ENCODE measurements around the gene TECPR1. TPM values are rescaled to one million over a fixed set of nuclear protein-coding genes. Genes with fewer than 3 reads are reported as not detected.

TECPR1 gene
- total and polyA plus RNA-seq, 4 donors = 16.7 to 73.6 (median 31.8) TPM

DNA sequence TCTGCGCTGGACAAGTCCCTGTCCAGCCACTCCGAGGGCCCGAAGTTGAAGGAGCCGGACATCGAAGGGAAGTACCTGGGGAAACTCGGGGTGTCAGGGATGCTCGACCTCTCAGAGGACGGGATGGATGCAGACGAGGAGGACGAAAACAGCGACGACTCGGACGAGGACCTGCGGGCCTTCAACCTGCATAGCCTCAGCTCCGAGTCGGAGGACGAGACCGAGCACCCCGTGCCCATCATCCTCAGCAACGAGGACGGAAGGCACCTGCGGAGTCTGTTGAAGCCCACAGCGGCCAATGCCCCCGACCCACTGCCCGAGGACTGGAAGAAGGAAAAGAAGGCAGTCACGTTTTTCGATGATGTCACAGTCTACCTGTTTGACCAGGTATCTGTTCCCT, 57.8 kb downstream of the TECPR1 start:
- DNase-seq (no peak), ATAC-seq (ENCODE audit: insufficient read depth, low FRiP score) (no peak)
- Histone ChIP-seq H3K9ac (ENCODE audit: insufficient read depth in 1 of 2, low read length in 2 of 2) (no peak overlapping the region), H3K4me3 (no peak overlapping the region), H3K36me3 (ENCODE audit: control insufficient read depth in 4 of 4, insufficient read depth in 4 of 4, low read length in 4 of 4) (peaks cover 10 to 29% (median 21%) of the 10 kb centered on the region in 4 donors), H3K4me1 (ENCODE audit: control insufficient read depth in 5 of 5, insufficient read depth in 5 of 5, low read length in 5 of 5) (no peaks in the 10 kb centered on the region), H3K9me3 (ENCODE audit: control insufficient read depth in 4 of 4, insufficient read depth in 3 of 4, low read length in 3 of 4) (peaks cover 0 to 3% (median 0%) of the 10 kb centered on the region in 4 donors), H3K27ac (ENCODE audit: low read depth in 1 of 2, low read length in 1 of 2) (no peak overlapping the region), H3K27me3 (ENCODE audit: control insufficient read depth in 3 of 3, insufficient read depth in 3 of 3, low read length in 2 of 3) (no peaks in the 10 kb centered on the region)
- TF ChIP-seq, protein P1, sequence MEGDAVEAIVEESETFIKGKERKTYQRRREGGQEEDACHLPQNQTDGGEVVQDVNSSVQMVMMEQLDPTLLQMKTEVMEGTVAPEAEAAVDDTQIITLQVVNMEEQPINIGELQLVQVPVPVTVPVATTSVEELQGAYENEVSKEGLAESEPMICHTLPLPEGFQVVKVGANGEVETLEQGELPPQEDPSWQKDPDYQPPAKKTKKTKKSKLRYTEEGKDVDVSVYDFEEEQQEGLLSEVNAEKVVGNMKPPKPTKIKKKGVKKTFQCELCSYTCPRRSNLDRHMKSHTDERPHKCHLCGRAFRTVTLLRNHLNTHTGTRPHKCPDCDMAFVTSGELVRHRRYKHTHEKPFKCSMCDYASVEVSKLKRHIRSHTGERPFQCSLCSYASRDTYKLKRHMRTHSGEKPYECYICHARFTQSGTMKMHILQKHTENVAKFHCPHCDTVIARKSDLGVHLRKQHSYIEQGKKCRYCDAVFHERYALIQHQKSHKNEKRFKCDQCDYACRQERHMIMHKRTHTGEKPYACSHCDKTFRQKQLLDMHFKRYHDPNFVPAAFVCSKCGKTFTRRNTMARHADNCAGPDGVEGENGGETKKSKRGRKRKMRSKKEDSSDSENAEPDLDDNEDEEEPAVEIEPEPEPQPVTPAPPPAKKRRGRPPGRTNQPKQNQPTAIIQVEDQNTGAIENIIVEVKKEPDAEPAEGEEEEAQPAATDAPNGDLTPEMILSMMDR (IDR thresholded peaks at IDR 0.05; ENCODE audit: control extremely low read depth, extremely low read depth) = no peak
- 98% methylated on average over 28 of the region's 28 CpGs for WGBS, 2 donors

DNA sequence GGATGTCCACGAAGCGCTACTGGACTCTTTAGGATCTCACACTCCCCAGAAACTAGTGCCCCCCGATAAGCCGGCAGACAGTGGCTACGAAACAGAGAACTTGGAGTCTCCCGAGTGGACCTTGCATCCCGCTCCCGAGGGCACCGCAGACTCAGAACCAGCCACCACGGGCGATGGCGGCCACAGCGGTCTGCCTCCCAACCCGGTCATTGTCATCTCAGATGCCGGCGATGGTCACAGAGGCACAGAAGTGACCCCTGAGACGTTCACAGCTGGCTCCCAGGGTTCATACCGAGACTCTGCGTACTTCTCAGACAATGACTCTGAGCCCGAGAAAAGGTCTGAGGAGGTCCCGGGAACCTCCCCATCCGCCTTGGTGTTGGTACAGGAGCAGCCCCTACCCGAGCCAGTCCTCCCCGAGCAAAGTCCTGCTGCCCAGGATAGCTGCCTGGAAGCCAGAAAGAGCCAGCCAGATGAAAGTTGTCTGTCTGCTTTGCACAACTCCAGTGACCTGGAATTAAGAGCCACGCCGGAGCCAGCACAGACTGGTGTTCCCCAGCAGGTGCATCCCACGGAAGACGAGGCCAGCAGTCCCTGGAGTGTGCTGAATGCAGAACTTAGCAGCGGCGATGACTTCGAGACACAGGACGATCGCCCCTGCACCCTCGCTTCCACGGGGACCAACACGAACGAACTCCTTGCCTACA, 58.4 kb downstream of the TECPR1 start:
- Histone ChIP-seq H3K9me3 (ENCODE audit: control insufficient read depth in 4 of 4, insufficient read depth in 3 of 4, low read length in 3 of 4) (peaks cover 0 to 3% (median 0%) of the 10 kb centered on the region in 4 donors), H3K36me3 (ENCODE audit: control insufficient read depth in 4 of 4, insufficient read depth in 4 of 4, low read length in 4 of 4) (peaks cover 11 to 29% (median 21%) of the 10 kb centered on the region in 4 donors), H3K27me3 (ENCODE audit: control insufficient read depth in 3 of 3, insufficient read depth in 3 of 3, low read length in 2 of 3) (no peaks in the 10 kb centered on the region), H3K4me1 (ENCODE audit: control insufficient read depth in 5 of 5, insufficient read depth in 5 of 5, low read length in 5 of 5) (no peaks in the 10 kb centered on the region), H3K9ac (ENCODE audit: insufficient read depth in 1 of 2, low read length in 2 of 2) (no peak overlapping the region), H3K4me3 (no peak overlapping the region), H3K27ac (ENCODE audit: low read depth in 1 of 2, low read length in 1 of 2) (no peak overlapping the region)
- DNase-seq (no peak), ATAC-seq (ENCODE audit: insufficient read depth, low FRiP score) (no peak)
- TF ChIP-seq, protein P1 (IDR thresholded peaks at IDR 0.05; ENCODE audit: control extremely low read depth, extremely low read depth) = no peak
- 96 to 98% methylated on average over 37 of the region's 37 CpGs for WGBS, 2 donors

DNA sequence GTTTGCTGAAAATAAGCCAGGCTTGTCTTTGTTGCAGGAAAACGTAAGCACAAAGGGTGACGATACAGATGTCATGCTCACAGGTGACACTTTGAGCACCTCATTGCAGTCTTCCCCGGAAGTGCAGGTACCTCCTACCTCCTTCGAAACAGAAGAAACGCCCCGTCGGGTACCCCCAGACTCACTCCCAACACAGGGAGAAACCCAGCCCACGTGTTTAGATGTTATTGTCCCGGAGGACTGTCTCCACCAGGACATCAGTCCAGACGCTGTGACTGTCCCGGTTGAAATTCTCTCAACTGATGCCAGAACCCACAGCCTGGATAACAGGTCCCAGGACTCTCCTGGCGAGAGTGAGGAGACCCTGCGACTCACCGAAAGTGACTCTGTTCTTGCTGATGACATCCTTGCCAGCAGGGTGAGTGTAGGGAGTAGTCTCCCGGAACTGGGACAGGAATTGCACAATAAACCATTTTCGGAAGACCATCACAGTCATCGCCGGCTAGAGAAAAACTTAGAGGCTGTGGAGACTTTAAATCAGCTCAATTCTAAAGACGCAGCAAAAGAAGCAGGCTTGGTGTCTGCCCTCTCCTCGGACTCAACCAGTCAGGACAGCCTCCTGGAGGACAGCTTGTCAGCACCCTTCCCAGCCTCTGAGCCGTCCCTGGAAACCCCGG, 59.1 kb downstream of the TECPR1 start:
- peaks cover 13 to 29% (median 21%) of the 10 kb centered on the region in 4 donors for H3K36me3 ChIP-seq (ENCODE audit: control insufficient read depth in 4 of 4, insufficient read depth in 4 of 4, low read length in 4 of 4)
- 94 to 96% methylated on average over 22 of the region's 22 CpGs for WGBS, 2 donors

More for the DNA sequence above, 59.1 kb downstream of the TECPR1 start:
- TF ChIP-seq, protein P1 (IDR thresholded peaks at IDR 0.05; ENCODE audit: control extremely low read depth, extremely low read depth) = no peak
- Histone ChIP-seq H3K4me3 (no peak overlapping the region), H3K4me1 (ENCODE audit: control insufficient read depth in 5 of 5, insufficient read depth in 5 of 5, low read length in 5 of 5) (no peaks in the 10 kb centered on the region), H3K27ac (ENCODE audit: low read depth in 1 of 2, low read length in 1 of 2) (no peak overlapping the region), H3K9ac (ENCODE audit: insufficient read depth in 1 of 2, low read length in 2 of 2) (no peak overlapping the region), H3K27me3 (ENCODE audit: control insufficient read depth in 3 of 3, insufficient read depth in 3 of 3, low read length in 2 of 3) (no peaks in the 10 kb centered on the region), H3K9me3 (ENCODE audit: control insufficient read depth in 4 of 4, insufficient read depth in 3 of 4, low read length in 3 of 4) (peaks cover 0 to 3% (median 0%) of the 10 kb centered on the region in 4 donors)
- ATAC-seq (ENCODE audit: insufficient read depth, low FRiP score) = no peak
- DNase-seq = no peak
